HK-2 (cell line): ENCODE data around the gene KRTAP5-6.

Source experiments
- DNase-seq: peaks from one replicate; pipeline ENCODE4 v3.0.0-alpha.2; 2018; ENCODE audit not compliant: unreplicated experiment

Gene KRTAP5-6

DNA sequence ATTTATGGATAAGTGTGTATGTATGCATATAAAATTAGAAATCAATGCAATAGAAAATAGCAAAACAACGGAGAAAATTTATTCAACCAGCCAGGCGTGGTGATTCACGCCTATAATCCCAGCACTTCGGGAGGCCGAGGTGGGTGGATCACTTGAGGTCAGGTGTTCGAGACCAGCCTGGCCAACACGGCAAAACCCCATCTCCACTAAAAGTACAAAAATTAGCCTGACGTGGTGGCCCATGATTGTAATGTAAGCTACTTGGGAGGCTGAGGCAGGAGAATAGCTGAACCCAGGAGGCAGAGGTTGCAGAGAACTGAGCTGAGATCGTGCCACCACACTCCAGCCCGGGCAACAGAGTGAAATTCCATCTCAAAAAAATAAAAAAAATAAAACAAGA is 5.5 kb downstream of the KRTAP5-6 start:
- no peak for DNase-seq

DNA sequence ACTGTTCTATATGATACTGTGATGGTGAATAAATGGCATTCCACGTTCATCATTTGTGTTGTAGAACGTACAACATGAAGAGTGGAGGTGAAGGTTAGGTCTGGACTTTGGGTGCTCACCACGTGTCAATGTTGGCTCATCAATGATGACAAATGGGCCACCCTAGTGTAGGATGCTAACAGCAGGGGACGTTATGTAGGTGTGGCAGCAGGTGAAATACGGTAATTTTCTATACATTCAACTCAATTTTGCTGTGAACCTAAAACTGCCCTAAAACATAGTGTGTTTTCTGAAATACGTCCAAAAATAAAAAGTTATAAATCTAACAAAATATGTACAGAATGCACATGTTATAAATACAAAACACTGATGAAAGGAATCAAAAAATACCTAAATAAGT is 6.2 kb downstream of the KRTAP5-6 start:
- no peak for DNase-seq

DNA sequence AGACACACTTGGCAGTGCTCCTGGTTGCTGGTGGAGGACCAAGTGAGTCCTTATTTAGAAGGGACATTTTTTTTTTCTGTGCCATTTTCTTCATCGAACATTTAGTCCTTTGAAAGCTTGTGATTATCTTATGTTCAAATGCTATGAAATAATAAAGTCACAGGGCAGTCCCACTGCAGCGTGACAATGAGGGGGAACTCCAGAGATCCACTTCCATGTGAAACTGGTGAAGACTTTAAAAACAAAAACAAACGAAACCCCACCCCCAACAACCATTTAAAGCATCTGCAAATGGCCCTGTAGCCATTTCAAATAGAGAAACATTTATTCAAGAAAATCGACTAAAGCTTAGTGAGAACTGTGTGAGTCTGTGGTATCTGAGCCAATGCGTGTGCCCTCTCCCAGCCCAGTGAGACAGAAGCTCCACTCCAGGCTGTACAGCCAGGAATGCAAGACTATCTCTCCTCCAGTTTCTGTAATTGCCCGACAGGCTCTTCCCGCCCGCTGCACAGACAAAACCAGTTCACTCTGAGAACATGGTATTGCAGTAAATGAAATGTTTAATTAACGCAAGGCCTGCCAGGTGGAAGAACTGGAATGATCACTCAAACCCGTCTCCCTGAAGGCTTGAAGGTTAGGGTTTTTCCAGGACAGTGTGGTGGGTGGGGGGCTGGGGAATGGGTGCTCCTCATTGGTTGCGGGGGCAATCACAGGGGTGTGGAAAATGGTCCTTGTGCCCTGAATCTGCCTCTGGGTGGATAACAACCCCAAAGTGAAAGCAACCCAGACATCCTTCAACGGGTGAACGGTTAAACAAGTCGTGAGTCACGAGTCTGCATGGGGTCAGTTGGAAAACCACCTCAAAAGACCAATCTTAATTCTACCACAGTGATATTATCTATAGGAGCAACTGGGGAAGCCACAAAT is 8.4 kb downstream of the KRTAP5-6 start:
- DNase-seq = peak; percentile 52

DNA sequence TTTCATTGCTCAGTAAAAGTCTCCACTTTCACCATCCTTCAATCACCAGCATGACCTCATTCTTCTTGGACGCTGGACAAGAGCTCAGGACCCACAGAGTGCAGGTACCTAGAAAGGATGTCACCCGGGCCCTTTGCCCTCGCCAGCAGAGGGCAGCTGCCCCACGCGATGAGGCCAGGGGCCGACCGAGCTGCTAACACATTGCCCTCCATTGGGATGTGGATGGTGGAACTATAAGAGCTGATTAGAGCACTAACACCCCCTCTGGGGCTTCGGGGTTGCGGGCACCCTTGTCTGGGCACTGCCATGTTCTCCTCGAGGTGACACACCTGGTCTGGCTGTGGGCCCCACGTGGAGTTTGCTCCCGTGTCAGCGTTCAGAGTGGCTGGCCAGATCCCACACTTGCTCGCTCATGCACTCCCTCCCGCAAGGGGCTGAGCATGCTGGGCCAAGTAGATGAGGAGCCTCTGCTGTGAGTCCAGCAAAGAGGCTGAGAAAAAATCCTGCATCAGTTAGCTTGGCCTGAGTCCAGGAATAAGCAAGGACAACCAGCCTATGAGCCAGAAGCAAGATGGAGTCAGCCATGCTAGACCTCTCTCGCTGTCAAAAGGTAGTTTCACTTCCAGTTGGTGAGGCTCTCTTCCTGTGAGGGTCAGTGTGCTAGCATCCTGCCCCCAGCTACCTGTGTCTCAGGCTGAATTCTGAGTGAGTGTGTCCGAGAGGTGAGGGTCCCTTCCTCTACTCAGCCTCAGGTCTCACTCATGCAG is 9.8 kb downstream of the KRTAP5-6 start:
- DNase-seq = peak; percentile 25

DNA sequence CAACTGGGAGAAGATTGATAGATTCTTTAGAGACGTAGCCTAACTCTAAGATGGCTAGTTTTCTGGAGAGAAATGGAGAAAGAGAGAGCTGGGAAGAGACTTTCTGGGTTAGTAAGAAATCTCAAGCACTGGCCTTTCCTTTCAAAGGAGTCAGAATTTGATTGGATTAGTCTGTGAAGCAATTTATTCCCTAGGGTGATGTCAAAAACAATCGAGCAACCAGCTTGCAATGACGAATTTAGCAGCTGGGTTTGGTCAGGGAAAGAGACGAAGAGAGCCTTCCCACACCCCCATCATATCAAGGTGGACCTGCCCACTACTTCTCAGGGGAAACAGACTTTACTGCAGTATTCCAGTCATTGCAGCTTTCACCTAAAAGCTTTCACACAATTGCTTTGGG is 10.8 kb downstream of the KRTAP5-6 start:
- DNase-seq = no peak

DNA sequence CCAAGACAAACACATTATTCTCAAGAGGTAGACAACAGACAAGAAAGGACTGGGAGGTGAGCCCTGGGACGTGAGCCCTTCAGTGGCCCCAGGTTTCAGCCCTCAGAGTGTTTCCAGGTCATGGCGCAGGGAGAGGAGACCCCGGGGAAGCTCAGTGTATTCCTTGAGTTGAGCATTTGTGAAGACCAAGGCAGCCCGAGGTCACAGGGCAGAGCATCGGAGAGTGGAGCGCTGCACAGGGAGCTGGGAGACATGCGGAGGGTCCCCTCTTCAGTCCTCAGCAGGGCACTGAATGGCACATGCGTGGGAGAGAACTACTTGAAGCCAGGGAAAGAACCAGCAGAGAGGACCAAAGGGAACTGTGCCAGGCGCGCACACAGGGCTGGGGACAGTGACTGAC is 11.7 kb downstream of the KRTAP5-6 start:
- no peak for DNase-seq

DNA sequence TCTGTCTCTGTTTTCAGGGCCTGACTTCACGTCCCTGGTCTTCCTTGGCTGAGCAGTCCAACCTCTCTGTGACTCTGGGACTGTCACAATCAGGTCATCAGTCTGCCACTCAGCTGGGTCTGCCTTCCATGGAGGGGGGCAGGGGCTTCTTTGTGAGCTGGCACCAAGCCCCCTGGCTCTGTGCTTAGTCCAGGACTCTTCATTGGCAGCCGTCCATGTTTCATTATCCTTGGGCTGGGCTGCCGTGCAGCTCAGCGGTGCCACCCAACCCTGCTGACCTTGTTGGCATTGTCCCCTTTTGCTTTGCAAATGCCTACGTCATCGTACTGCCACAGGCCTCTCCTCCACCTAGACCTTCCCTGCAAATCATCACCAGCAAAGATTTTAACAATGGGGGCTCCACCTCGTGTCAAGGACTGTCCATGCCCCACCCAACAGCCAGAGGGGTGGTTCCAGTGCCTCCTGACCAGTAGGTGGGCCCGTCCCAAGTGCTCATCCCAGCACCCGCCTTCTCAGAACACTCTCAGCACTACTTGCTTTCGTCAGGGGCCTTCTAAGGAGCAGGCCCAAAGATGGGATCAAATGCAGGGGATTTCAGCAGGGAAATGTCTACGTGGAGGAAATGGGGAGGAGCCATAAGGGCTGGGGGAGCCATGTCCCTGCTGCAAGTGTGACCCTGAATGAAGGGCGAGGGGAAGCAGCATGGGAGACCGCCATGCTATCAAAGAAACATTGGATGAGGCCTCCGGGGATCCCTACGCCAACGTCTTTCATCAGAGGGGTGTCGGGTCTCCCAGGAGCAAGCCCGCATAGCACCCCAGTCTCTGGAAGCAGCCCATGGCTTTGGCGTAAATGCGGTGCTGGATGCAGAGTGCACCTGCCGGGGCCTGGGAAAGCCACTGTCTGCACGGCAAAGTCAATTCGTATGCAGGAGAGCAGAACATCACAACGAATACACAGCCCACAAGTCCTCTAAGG is 18.2 kb downstream of the KRTAP5-6 start:
- DNase-seq = no peak

DNA sequence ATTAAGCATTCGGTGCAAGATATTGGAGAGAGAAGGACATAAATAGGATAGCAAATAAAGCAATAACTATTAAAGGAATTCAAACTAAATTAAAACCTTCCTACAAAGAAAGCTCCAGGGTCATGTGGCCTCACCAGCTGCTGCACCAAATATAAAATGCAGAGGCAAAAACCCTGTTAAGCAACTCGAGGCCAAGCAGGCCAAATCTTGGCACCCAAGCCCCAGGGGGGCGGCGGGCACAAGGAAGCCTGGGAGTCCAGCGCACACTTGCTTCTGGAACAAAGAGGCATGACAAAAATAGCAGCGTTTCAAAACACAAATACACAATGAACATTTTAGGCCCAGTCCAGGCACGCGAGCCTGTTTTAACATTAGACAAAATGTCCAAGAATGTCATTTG is 20.8 kb downstream of the KRTAP5-6 start:
- no peak for DNase-seq

DNA sequence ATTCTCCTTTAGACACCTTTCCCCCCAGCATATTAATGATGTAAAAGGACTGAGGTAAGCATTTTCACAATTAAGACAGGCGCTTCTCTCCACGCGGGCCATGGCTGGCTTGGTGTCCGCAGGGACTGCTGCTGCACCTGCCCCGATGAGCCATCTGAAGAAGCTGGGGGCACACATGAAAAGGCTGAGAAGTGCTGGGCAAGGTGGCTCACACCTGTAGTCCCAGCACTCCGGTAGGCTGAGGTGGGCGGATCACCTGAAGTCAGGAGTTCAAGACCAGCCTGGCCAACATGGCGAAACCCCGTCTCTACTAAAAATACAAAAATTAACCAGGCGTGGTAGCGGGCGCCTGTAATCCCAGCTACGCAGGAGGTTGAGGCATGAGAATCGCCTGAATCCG is 21.3 kb downstream of the KRTAP5-6 start:
- DNase-seq = no peak

DNA sequence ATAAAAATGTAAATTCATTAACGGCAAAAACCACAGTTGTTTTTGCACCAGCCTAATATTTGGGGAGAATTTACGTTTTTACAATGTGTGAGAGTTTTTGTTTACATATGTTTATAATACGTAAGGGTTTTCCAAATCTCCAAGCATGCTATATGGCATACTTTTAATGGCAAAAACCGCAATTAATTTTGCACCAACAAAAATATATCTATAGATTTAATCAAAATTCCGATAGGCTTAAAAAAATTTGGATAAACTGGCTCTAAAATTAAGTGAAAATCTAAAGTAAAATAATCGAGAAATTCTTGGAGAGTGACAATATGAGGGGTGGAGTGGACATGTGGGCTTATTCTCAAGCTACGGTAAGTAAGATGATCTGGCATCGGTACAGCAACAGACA is 22.8 kb downstream of the KRTAP5-6 start:
- DNase-seq = no peak

DNA sequence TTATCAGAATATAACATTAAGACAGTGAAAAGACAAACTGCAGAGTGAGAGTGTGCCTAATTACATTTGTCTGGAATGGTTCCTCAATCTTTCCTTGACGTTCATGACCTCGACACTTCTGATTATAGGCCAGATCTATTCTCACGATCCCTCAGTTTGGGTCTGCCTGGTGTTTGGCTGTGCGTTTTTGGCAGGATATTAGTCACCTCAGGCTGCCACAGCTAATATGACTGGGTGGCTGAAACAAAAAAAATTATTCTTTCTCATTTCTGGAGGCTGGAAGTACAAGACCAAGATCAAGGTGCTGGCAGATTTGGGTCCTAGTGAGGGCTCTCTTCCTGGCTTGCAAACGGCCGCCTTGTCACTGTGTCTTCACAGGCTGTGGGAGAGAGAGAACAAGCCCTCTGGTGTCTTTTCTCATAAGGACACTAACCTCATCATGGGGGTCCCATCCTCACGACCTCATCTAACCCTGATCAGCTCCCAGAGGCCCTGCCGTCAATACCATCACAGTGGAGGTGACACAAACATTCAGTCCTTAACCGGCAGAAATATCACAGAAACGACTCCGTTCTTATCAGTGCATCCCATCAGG is 30.2 kb downstream of the KRTAP5-6 start:
- no peak for DNase-seq

DNA sequence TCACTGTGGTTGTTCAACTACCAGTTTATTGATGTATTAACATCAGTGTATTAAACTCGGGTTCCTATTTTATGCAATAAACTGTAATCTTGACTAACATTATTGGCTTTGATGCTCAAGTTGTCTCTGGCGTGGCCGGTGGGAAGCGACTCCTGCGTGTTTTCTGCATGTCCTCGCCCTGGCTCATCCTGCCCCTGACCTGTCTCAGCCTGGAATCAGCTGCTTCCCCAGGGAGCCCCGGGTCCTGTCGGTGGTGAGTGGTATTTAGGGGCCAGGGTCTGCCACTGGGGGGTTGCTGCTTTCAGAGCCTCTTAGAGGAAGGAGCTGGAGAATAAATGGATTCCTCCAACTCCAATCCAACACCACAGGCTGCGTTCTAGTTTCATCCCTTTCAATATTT is 30.9 kb downstream of the KRTAP5-6 start:
- no peak for DNase-seq

DNA sequence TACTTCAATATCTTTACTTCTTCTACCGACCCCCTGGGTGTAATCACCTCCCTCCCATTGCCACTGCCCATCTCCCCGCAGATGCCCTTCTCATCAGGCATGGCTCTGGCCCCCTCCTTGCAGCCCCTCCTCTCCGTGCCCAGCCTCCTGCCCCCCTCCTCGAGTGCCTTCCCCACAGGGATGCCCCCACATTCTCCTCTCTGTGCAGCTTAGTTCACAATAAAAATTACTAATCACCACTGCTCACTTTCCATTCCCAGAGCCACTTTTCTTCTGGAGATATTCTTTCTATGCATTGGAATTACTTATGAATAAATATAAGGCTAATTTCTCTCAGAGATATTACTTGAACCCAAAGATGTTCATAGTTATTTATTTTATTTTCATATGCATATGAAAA is 31.3 kb downstream of the KRTAP5-6 start:
- no peak for DNase-seq

DNA sequence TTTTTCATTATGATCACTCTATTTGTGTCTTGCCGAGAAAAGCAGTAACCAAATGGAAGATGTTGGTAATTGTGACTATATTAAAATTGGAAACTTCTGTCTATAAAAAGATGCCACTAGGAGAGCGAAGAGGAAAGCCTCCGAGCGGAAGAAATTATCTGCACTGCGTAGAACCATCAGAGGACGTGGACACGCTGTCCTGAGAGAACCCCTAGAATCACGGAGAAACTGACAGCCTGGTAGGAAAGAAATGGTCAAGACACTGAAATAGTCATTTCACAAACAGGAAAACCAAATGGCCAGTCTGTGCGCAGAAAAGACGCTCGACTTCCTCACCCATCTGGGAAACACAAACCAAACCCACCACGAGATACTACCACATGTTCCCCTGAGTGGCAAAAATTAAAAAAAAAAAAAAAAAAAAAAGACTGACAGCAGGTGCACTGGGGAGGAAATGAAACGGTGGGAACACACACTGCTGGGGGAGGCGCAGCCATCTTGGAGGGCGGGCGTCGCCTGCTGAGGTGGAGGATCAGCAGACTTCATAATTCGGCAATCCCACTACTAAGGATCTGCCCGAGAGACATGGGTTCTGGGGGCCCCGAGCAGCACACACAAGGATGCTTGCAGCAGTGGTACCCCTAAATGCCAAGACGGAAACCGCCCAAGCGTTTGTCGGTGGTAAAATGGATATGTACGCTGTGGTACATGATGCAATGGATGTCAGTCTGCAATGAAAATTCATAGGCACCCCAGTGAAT is 32.1 kb downstream of the KRTAP5-6 start:
- no peak for DNase-seq

DNA sequence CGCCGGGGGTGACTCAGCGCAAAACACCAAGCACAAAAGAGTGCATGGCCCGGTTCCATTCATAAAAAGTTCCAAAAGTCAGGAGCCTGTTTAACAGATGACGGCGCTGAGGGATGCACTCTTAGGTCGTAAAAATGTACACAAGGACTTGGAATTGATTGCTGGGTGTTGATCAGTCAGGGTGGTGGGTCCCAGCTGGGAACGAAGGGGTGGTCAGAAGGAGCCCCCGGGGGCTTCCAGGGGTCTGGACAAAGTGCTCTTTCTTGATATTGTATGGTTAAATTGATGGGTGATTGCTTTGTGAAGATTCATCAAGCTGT is 32.7 kb downstream of the KRTAP5-6 start:
- no peak for DNase-seq

DNA sequence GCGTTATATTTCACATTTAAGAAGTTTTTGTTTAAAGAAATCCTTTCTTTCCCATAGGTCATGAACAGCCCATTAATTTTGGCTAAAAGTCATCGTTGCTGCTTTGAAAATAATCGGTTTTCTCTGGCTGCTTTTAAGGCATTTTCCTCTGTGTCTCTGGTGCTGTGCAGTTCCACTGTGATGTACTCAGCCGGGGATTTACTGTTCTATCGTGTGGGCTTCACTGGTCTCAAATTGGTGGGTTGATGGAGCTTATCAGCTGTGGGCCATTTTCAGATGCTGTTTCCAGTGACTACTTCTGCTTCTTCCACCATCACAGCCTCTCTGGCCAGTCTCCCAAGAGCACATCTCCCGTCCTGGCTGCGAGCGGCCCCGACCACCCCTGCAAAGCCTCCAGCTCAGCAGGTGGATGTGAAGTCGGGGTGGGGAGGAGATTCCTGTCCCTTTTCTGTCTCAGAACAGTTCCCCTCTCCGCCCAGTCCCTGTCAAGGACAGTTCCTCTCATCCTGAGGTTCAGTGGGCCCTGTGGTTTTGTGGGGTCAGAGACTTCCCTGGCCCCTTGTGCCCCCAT is 33.1 kb downstream of the KRTAP5-6 start:
- no peak for DNase-seq

DNA sequence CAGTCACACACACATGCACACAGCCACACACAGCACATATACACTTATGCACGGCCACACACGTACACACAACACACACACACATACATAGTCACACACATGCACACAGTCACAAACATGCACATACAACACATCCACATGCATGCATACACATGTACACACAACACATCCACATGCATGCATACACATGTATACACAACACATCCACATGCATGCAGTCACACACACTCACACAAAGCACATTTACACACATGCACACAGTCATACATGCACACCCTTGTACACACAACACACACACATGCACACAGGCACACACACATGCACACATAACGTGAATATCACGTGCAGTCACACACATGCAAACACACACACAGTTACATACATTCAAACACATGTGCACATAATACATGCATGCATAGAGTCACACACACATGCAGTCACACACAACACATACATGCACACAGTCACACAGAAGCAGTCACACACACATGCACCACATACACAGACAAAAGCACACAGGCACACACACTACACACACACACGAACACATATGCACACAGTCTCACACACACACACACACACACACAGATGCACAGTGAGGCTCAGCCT is 34.6 kb downstream of the KRTAP5-6 start:
- no peak for DNase-seq

DNA sequence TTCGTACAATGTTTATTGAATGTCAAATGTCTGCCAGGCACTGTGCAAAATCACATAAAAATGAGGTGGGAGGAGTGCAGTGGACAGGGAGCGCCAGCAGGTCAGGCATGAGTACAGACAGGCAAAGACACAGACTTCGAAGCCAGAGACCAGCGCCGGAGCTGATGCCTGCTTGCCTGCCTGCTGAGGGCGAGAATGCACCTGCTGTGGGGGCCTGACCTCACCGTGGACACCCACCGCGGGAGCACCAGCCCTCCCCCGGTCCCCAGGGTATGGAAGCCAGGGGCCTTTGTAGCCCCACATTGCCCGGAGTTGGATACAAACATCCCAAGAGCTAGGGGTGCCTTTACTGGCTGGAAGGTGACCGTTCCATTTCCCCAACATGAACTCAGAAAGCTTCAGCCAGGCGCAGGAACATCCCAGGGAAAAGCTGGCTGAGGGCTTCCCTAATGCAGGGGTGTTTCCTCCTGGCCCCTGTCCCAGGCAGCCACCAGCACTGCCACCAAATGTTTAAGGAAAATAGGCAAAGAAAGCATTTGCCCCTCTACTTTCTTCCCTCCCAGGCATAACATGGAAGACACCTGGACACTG is 35.5 kb downstream of the KRTAP5-6 start:
- no peak for DNase-seq

DNA sequence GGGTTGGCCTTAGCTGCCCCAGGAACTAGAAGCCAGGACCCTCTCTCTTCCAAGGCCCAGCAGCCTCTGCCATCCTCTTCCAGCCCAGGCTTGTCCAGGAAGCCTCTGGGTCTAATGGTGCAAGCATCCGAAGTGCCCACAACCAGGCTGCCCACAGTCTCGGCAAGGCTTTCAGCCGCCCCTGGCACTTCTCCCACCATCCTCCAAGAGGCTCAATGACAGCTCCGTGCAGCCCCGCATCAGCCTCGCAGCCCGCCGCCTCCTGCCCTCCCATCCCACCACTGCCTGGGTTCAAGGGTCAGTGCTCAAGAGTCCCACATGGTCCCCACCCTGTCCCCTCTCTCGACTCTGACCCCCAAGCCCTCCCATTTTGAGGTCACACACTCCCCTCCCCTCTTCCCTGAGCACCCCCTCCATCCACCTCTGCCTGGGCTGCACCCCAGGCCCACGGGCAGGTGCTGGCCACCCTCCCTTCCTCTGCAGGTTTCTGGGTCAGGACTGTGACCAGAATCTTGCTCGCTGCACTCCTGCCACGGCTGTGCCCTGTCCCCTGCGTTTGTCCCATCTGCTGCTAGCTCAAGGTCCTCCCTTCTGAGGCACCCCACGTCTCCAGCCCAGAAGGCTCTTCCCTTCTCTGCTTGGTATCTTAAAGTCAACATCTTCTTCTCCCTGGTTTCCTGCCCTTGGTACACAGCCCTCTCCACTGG is 36.2 kb downstream of the KRTAP5-6 start:
- no peak for DNase-seq
